Cardiac muscle cell (in vitro differentiated cells and primary cell): ENCODE results near the gene ETHE1. TPM values are rescaled to one million over a fixed set of nuclear protein-coding genes. Genes with fewer than 3 reads are reported as not detected.
"Not testable (repeated sequence)": the region's sequence is repeated elsewhere in the genome, so short reads cannot be mapped to it uniquely, and the experiment has no call there.

ENCODE experiments used
- DNase-seq, 2 donors: peaks; one replicate each; pipeline versions ENCODE4 v3.0.0 to v3.0.0-alpha.2; 2010 to 2017; ENCODE audit warnings: low read depth in 1 of 2, low spot score in 1 of 2
- H3K27ac ChIP-seq: fragments of 200-600 bp; sonication (generic); 2 replicates; pipeline ENCODE4 v1.5.1; 2016
- H3K27me3 ChIP-seq: fragments of 200-600 bp; sonication (generic); 2 replicates; pipeline ENCODE4 v1.6.0; 2016; ENCODE audit warnings: control low read depth
- H3K36me3 ChIP-seq: fragments of 200-600 bp; sonication (generic); 2 replicates; pipeline ENCODE4 v1.5.1; 2016; ENCODE audit warnings: control low read depth
- H3K4me1 ChIP-seq: fragments of 200-600 bp; sonication (generic); 2 replicates; pipeline ENCODE4 v1.8.1; 2017; ENCODE audit warnings: low read depth, mild to moderate bottlenecking, mixed run types
- H3K4me3 ChIP-seq: fragments of 200-600 bp; sonication (generic); 2 replicates; pipeline ENCODE4 v1.5.1; 2016; ENCODE audit warnings: mild to moderate bottlenecking
- H3K9me3 ChIP-seq: fragments of 200-600 bp; sonication (generic); 2 replicates; pipeline ENCODE4 v1.5.1; 2017; ENCODE audit warnings: low read depth, mild to moderate bottlenecking, control low read depth
- CTCF ChIP-seq: IDR thresholded peaks from 2 replicates; pipeline ENCODE4 v1.5.1; 2012; ENCODE audit warnings: low read depth, mild to moderate bottlenecking, low read length
- polyA plus RNA-seq: library from polyadenylated mRNA; unstranded; fragments of >200 nt; fragmentation: Nextera tagmentation; extraction: Ambion mirVana; gene quantifications from 2 replicates; pipeline ENCODE4 v1.2.1, GENCODE V29; 2016
- total RNA-seq: library from RNA; depleted of rRNA; stranded (reverse); fragments of >200 nt; gene quantifications from 2 replicates; pipeline ENCODE4 v1.2.3, GENCODE V29; 2016

Gene ETHE1
- total and polyA plus RNA-seq, 2 experiments from 2014 or later, result 31.6 to 35.0 TPM

GRCh38 chr19:43524922-43525835 lies 1.8 kb downstream of the ETHE1 start:
- TF ChIP-seq CTCF, result no peak
- H3K9me3 ChIP-seq, result no peaks in the 10 kb centered on the region
- no peaks in the 10 kb centered on the region for H3K27me3 ChIP-seq
- no peaks in the 10 kb centered on the region for H3K36me3 ChIP-seq
- DNase-seq, result peak; percentile 54 to 63
- peaks cover 15% of the 10 kb centered on the region for H3K4me1 ChIP-seq
- H3K4me3 ChIP-seq, result peak overlapping the region; percentile 82
- peak overlapping the region; percentile 35 for H3K27ac ChIP-seq

- not testable (repeated sequence) for H3K36me3 ChIP-seq
These were observed 3.3 kb downstream of the ETHE1 start for GRCh38 chr19:43523696-43524095.

GRCh38 chr19:43522929-43523328 lies 4.1 kb downstream of the ETHE1 start:
- no peak for DNase-seq
- no peak for TF ChIP-seq CTCF
- Histone ChIP-seq H3K27me3 (no peaks in the 10 kb centered on the region), H3K27ac (no peak overlapping the region), H3K4me3 (no peak overlapping the region), H3K4me1 (peaks cover 15% of the 10 kb centered on the region), H3K9me3 (no peaks in the 10 kb centered on the region), H3K36me3 (no peaks in the 10 kb centered on the region)

More at GRCh38 chr19:43523696-43524095, 3.3 kb downstream of the ETHE1 start:
- not testable (repeated sequence) for H3K9me3 ChIP-seq, H3K4me3 ChIP-seq, H3K27me3 ChIP-seq, H3K27ac ChIP-seq, DNase-seq
- H3K4me1 ChIP-seq, result peaks cover 15% of the 10 kb centered on the region

GRCh38 chr19:43519436-43520088 lies 7.4 kb downstream of the ETHE1 start:
- H3K4me1 ChIP-seq, result no peaks in the 10 kb centered on the region
- H3K36me3 ChIP-seq, result no peaks in the 10 kb centered on the region
- peak; percentile 81 for TF ChIP-seq CTCF
- no peak overlapping the region for H3K4me3 ChIP-seq
- peak; percentile 90 to 93 for DNase-seq
- H3K9me3 ChIP-seq, result no peaks in the 10 kb centered on the region
- H3K27ac ChIP-seq, result no peak overlapping the region
- H3K27me3 ChIP-seq, result no peaks in the 10 kb centered on the region

- no peak for TF ChIP-seq CTCF
- no peaks in the 10 kb centered on the region for H3K9me3 ChIP-seq
- no peaks in the 10 kb centered on the region for H3K27me3 ChIP-seq
- H3K4me3 ChIP-seq, result no peak overlapping the region
- no peaks in the 10 kb centered on the region for H3K4me1 ChIP-seq
- no peaks in the 10 kb centered on the region for H3K36me3 ChIP-seq
- DNase-seq, result no peak
- H3K27ac ChIP-seq, result no peak overlapping the region
These were observed 8.9 kb downstream of the ETHE1 start for GRCh38 chr19:43518051-43518450.

GRCh38 chr19:43512399-43512798 lies 14.6 kb downstream of the ETHE1 start:
- DNase-seq, H3K4me3 ChIP-seq, H3K36me3 ChIP-seq, H3K9me3 ChIP-seq, H3K4me1 ChIP-seq, H3K27me3 ChIP-seq, H3K27ac ChIP-seq: not testable (repeated sequence)
